PC-3 (cell line): ENCODE data around the gene NBAS. TPM values are rescaled to one million over a fixed set of nuclear protein-coding genes. Genes with fewer than 3 reads are reported as not detected.

Experiments used
- ATAC-seq: fragments of 200-7000 bp; cut with Tn5 transposase; 2 replicates; pipeline ENCODE4 v1.9.1; 2020; ENCODE audit warnings: mild to moderate bottlenecking, moderate library complexity
- BruUV-seq: library from RNA; stranded (reverse); fragments of 400-500 nt; replicated peaks from 2 replicates; lab custom pipeline; 2021; lab: Mats Ljungman, UMichigan
- CTCF ChIA-PET: fragments of 300-600 bp; sonication (Branson Sonifier 250); formaldehyde crosslinking; loops from one replicate; lab custom pipeline; 2022; ENCODE audit warnings: antibody characterized with exemption; lab: Charles Lee
- POLR2A ChIA-PET: fragments of 300-600 bp; sonication (Branson Sonifier 250); formaldehyde crosslinking; loops from one replicate; lab custom pipeline; 2022; ENCODE audit warnings: antibody characterized with exemption; ENCODE audit not compliant: unreplicated experiment; lab: Charles Lee
- DNase-seq: peaks from one replicate; pipeline ENCODE4 v3.0.0-alpha.2; 2015
- H2AFZ ChIP-seq: fragments of 300-600 bp; sonication (generic); 2 replicates; pipeline ENCODE4 v1.6.0; 2016; ENCODE audit warnings: antibody characterized with exemption, low read length
- H3F3A ChIP-seq: fragments of 300-600 bp; sonication (generic); one replicate; pipeline ENCODE4 v1.6.0; 2017; ENCODE audit warnings: antibody characterized with exemption, low read length, control low read depth, mild to moderate bottlenecking; ENCODE audit not compliant: unreplicated experiment
- H3K27ac ChIP-seq: fragments of 300-600 bp; sonication (generic); 2 replicates; pipeline ENCODE4 v1.5.1; 2016; ENCODE audit warnings: mild to moderate bottlenecking, low read length
- H3K27me3 ChIP-seq: fragments of 300-600 bp; sonication (generic); 2 replicates; pipeline ENCODE4 v1.6.1; 2016; ENCODE audit warnings: low read length, mixed read lengths
- H3K36me3 ChIP-seq: fragments of 300-600 bp; sonication (generic); 2 replicates; pipeline ENCODE4 v1.6.1; 2016; ENCODE audit warnings: low read depth, mixed run types, low read length, mixed read lengths
- H3K4me1 ChIP-seq: fragments of 300-600 bp; sonication (generic); 2 replicates; pipeline ENCODE4 v1.5.1; 2016; ENCODE audit warnings: low read length; ENCODE audit not compliant: insufficient read depth
- H3K4me2 ChIP-seq: fragments of 300-600 bp; sonication (generic); 2 replicates; pipeline ENCODE4 v1.6.0; 2016; ENCODE audit warnings: low read length
- H3K4me3 ChIP-seq: fragments of 300-600 bp; sonication (generic); 2 replicates; pipeline ENCODE4 v1.5.1; 2016; ENCODE audit warnings: mild to moderate bottlenecking, low read length, mixed read lengths
- H3K79me2 ChIP-seq: fragments of 300-600 bp; sonication (generic); 2 replicates; pipeline ENCODE4 v1.6.1; 2017; ENCODE audit warnings: low read length, mixed read lengths
- H3K9ac ChIP-seq: fragments of 300-600 bp; sonication (generic); 2 replicates; pipeline ENCODE4 v1.6.0; 2016; ENCODE audit warnings: mild to moderate bottlenecking, low read length
- H3K9me2 ChIP-seq: fragments of 300-600 bp; sonication (generic); replicated peaks from 2 replicates; pipeline ENCODE4 v1.6.1; 2016; ENCODE audit warnings: mixed run types, low read length, mixed read lengths
- H3K9me3 ChIP-seq: fragments of 300-600 bp; sonication (generic); 2 replicates; pipeline ENCODE4 v1.6.1; 2016; ENCODE audit warnings: low read length, mixed read lengths
- H4K20me1 ChIP-seq: fragments of 300-600 bp; sonication (generic); 2 replicates; pipeline ENCODE4 v1.6.1; 2016; ENCODE audit warnings: low read length, mixed read lengths
- EZH2 ChIP-seq: fragments of 300-600 bp; sonication (generic); IDR thresholded peaks from one replicate; pipeline ENCODE4 v1.6.1; 2017; ENCODE audit warnings: antibody characterized with exemption, mild to moderate bottlenecking, low read length; ENCODE audit not compliant: unreplicated experiment
- EZH2phosphoT487 ChIP-seq: fragments of 300-600 bp; sonication (generic); IDR thresholded peaks from 2 replicates; pipeline ENCODE4 v1.6.1; 2018; ENCODE audit warnings: mild to moderate bottlenecking, antibody characterized with exemption, low read length, borderline replicate concordance
- intact Hi-C: fragments of 100-400 bp; cut with micrococcal nuclease; formaldehyde crosslinking; loops from 2 replicates; pipeline ENCODE4 v1.9.0; 2023
- total RNA-seq: library from RNA; depleted of rRNA; stranded (reverse); fragments of >200 nt; gene quantifications from 2 replicates; pipeline ENCODE4 v1.2.3, GENCODE V29; 2014
- TF ChIP-seq, protein P1 (sequence below): fragments of 300-600 bp; sonication (generic); conservative IDR thresholded peaks from 2 replicates; pipeline ENCODE4 v1.5.1; 2017; ENCODE audit warnings: antibody characterized with exemption, low read depth, mild to moderate bottlenecking, low read length

The NBAS gene
- total RNA-seq, 1 experiment from 2014 or later: 37.2 TPM

DNA sequence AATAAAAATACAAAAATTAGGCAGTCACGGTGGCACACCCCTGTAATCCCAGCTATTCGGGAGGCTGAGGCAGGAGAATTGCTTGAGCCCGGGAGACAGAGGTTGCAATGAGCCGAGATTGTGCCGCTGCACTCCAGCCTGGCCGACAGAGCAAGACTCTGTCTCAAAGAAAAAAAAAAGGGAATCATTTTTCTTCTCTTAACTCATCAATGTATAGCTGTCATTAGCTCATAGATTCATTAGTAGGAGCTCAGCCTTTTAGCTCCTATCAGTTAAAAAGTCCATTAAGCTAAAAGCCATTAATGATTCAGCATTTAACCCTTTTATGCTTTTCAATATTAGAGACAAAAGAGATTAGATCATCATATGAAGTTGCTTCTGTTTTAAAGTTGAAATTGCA lies 5.8 kb upstream of the NBAS start:
- DNase-seq (no peak), ATAC-seq (no peak)
- H3K27ac ChIP-seq: no peak overlapping the region
- no peaks in the 10 kb centered on the region for H3K79me2 ChIP-seq
- H3K9ac ChIP-seq: no peak overlapping the region
- 0 out of 2 replicates have a peak, but pooled peaks cover 1% of the 10 kb centered on the region for H3K4me1 ChIP-seq
- H3K9me2 ChIP-seq: no peaks in the 10 kb centered on the region
- no peaks in the 10 kb centered on the region for H3K9me3 ChIP-seq
- BruUV-seq: no TSS peak
- H3K4me2 ChIP-seq: no peak overlapping the region
- intact Hi-C loops: no loop called here
- no peak overlapping the region for H3K4me3 ChIP-seq
- POLR2A ChIA-PET: no interaction called here
- H2AFZ ChIP-seq: no peak overlapping the region
- TF ChIP-seq, protein P1, sequence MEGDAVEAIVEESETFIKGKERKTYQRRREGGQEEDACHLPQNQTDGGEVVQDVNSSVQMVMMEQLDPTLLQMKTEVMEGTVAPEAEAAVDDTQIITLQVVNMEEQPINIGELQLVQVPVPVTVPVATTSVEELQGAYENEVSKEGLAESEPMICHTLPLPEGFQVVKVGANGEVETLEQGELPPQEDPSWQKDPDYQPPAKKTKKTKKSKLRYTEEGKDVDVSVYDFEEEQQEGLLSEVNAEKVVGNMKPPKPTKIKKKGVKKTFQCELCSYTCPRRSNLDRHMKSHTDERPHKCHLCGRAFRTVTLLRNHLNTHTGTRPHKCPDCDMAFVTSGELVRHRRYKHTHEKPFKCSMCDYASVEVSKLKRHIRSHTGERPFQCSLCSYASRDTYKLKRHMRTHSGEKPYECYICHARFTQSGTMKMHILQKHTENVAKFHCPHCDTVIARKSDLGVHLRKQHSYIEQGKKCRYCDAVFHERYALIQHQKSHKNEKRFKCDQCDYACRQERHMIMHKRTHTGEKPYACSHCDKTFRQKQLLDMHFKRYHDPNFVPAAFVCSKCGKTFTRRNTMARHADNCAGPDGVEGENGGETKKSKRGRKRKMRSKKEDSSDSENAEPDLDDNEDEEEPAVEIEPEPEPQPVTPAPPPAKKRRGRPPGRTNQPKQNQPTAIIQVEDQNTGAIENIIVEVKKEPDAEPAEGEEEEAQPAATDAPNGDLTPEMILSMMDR: no peak
- no peak for TF ChIP-seq EZH2
- no peak for TF ChIP-seq EZH2phosphoT487
- no peaks in the 10 kb centered on the region for H4K20me1 ChIP-seq
- CTCF ChIA-PET: no interaction called here
- no peaks in the 10 kb centered on the region for H3F3A ChIP-seq
- no peaks in the 10 kb centered on the region for H3K27me3 ChIP-seq
- no peaks in the 10 kb centered on the region for H3K36me3 ChIP-seq

DNA sequence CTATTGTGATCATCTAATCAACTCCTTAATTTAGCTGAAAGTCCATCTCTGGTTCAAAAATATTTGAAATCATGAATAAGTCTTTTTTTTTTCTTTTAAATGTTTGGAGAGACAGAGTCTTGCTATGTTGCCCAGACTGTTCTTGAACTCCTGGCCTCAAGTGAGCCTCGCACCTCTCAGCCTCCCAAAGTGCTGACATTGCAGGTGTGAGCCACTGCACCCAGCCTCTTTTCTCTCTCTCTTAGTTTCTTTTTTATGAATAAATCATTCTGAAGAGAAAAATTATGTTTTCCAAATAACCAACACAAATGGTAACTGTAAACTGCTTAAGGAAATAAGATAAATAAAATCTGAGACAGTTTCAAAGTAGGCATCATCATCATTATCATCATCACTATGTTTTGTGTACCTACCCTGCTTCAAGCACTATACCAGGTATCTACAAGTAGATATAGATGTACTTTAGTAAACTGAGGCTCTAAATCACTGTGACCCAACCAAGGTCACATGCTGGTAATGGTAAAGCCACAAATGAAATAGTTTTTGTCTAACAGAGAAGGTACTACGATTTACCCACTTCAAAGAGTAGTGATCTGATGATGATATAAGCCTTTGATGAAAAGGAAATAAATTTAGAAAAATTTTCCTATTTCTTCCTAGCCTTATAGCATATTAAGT lies 5.0 kb upstream of the NBAS start:
- Histone ChIP-seq H3K36me3 (no peaks in the 10 kb centered on the region), H3K9me3 (no peaks in the 10 kb centered on the region), H3K4me1 (0 out of 2 replicates have a peak, but pooled peaks cover 8% of the 10 kb centered on the region), H3F3A (no peaks in the 10 kb centered on the region), H3K4me2 (no peak overlapping the region), H3K27ac (no peak overlapping the region), H2AFZ (no peak overlapping the region), H3K27me3 (no peaks in the 10 kb centered on the region), H3K4me3 (no peak overlapping the region), H3K9me2 (no peaks in the 10 kb centered on the region), H3K9ac (no peak overlapping the region), H4K20me1 (no peaks in the 10 kb centered on the region), H3K79me2 (peaks cover 3% of the 10 kb centered on the region)
- TF ChIP-seq, protein P1: no peak
- TF ChIP-seq EZH2phosphoT487 (no peak), EZH2 (no peak)
- BruUV-seq: no TSS peak
- ChIA-PET POLR2A (no interaction called here), CTCF (no interaction called here)
- intact Hi-C loops: no loop called here
- no peak for DNase-seq
- no peak for ATAC-seq

DNA sequence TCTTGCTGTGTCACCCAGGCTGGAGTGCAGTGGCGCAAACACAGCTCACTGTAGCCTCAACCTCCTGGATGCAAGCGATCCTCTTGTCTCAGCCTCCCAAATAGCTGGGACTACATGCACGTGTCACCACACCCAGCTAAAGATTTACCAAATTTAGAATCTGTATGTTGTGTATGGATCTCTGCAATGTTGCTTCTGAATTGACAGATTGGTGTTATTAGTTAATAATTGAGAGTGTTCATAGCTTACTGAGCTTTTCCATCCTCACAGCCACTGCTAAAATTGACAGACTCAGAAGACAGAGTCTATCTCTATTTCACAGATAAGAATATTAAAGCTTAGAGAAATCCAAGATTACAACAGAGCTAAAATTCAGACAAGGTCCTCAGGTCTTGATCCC lies 4.3 kb upstream of the NBAS start:
- no TSS peak for BruUV-seq
- Histone ChIP-seq H2AFZ (no peak overlapping the region), H3K36me3 (no peaks in the 10 kb centered on the region), H3K27ac (no peak overlapping the region), H3K9me3 (no peaks in the 10 kb centered on the region), H3K9ac (no peak overlapping the region), H3K4me1 (0 out of 2 replicates have a peak, but pooled peaks cover 8% of the 10 kb centered on the region), H3K4me2 (no peak overlapping the region), H3K27me3 (no peaks in the 10 kb centered on the region), H3F3A (no peaks in the 10 kb centered on the region), H4K20me1 (no peaks in the 10 kb centered on the region), H3K4me3 (no peak overlapping the region), H3K79me2 (peaks cover 10% of the 10 kb centered on the region), H3K9me2 (no peaks in the 10 kb centered on the region)
- TF ChIP-seq EZH2phosphoT487 (no peak), EZH2 (no peak)
- TF ChIP-seq, protein P1: no peak
- POLR2A ChIA-PET: no interaction called here
- intact Hi-C loops: no loop called here
- CTCF ChIA-PET: no interaction called here
- ATAC-seq: no peak
- DNase-seq: no peak
